Measurements from ENCODE around the gene ZBTB20.
"Not testable (repeated sequence)": the region's sequence is repeated elsewhere in the genome, so short reads cannot be mapped to it uniquely, and the experiment has no call there.

ZBTB20 gene

GRCh38 chr3:114824014-114824413 lies 323.1 kb downstream of the ZBTB20 start:
- DNase-seq = no peak

GRCh38 chr3:114823061-114823460 lies 324.0 kb downstream of the ZBTB20 start:
- no peak for DNase-seq

GRCh38 chr3:114816052-114816451 lies 331.0 kb downstream of the ZBTB20 start:
- no peak for DNase-seq

- DNase-seq = not testable (repeated sequence)
Observed at GRCh38 chr3:114812541-114813238, 334.4 kb downstream of the ZBTB20 start.

- peak in 1 of 3 donors; percentile 9 for DNase-seq
Observed at GRCh38 chr3:114809668-114810413, 337.2 kb downstream of the ZBTB20 start.

- no peak for DNase-seq
Observed at GRCh38 chr3:114804099-114804498, 343.0 kb downstream of the ZBTB20 start.

- DNase-seq = no peak
Observed at GRCh38 chr3:114803042-114803695, 343.9 kb downstream of the ZBTB20 start.

- DNase-seq = no peak
Observed at GRCh38 chr3:114800272-114801031, 346.6 kb downstream of the ZBTB20 start.

GRCh38 chr3:114799816-114800215 lies 347.3 kb downstream of the ZBTB20 start:
- no peak for DNase-seq

GRCh38 chr3:114796796-114797195 lies 350.3 kb downstream of the ZBTB20 start:
- DNase-seq = no peak

GRCh38 chr3:114794894-114795630 lies 352.0 kb downstream of the ZBTB20 start:
- no peak for DNase-seq

GRCh38 chr3:114792159-114792918 lies 354.7 kb downstream of the ZBTB20 start:
- DNase-seq = no peak

- DNase-seq = no peak
Observed at GRCh38 chr3:114790752-114791151, 356.3 kb downstream of the ZBTB20 start.

GRCh38 chr3:114789803-114790202 lies 357.3 kb downstream of the ZBTB20 start:
- no peak for DNase-seq

- no peak for DNase-seq
Observed at GRCh38 chr3:114775395-114775794, 371.7 kb downstream of the ZBTB20 start.

GRCh38 chr3:114770874-114771273 lies 376.2 kb downstream of the ZBTB20 start:
- peak; percentile 22 to 70 (median 66) for DNase-seq

- no peak for DNase-seq
Observed at GRCh38 chr3:114764056-114764492, 383.0 kb downstream of the ZBTB20 start.

GRCh38 chr3:114762144-114762543 lies 384.9 kb downstream of the ZBTB20 start:
- no peak for DNase-seq

GRCh38 chr3:114760679-114761078 lies 386.4 kb downstream of the ZBTB20 start:
- DNase-seq = no peak

GRCh38 chr3:114758831-114759699 lies 388.0 kb downstream of the ZBTB20 start:
- DNase-seq = peak; percentile 1 to 48 (median 38)

All from suppressor macrophage treated with lipopolysaccharide for 1 hour (primary cell).